Right kidney (tissue), 1 donor: ENCODE results near the gene LSP1.

Source experiments
- DNase-seq: peaks from one replicate; pipeline ENCODE4 v3.0.0-alpha.2; 2016

Gene LSP1

DNA sequence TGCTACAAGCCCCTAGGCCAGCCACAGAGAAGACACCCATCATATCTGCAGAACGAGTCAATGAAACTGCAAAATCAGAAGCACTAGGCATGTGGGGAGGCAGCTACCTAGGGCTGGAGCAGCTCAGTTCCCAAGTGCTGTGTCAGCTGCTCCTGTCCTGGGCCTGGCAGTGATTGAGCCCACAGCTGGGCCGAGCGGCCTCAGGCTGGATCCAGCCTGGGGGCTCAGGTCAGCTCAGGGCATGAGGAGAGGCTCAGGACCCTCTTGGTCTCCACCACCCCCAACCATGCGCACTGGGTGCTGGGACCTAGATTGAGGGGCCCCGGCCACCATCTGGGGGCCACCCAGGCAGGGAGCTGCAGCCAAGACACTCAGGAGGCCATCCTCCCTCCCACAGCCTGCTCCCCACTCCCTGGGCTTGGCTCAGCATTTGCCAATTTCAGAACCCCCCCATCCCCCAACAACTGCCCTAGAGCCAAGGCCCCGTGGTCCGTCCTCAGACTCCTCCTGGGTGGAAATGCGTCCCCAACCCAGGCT lies 64.2 kb downstream of the LSP1 start:
- no peak for DNase-seq

DNA sequence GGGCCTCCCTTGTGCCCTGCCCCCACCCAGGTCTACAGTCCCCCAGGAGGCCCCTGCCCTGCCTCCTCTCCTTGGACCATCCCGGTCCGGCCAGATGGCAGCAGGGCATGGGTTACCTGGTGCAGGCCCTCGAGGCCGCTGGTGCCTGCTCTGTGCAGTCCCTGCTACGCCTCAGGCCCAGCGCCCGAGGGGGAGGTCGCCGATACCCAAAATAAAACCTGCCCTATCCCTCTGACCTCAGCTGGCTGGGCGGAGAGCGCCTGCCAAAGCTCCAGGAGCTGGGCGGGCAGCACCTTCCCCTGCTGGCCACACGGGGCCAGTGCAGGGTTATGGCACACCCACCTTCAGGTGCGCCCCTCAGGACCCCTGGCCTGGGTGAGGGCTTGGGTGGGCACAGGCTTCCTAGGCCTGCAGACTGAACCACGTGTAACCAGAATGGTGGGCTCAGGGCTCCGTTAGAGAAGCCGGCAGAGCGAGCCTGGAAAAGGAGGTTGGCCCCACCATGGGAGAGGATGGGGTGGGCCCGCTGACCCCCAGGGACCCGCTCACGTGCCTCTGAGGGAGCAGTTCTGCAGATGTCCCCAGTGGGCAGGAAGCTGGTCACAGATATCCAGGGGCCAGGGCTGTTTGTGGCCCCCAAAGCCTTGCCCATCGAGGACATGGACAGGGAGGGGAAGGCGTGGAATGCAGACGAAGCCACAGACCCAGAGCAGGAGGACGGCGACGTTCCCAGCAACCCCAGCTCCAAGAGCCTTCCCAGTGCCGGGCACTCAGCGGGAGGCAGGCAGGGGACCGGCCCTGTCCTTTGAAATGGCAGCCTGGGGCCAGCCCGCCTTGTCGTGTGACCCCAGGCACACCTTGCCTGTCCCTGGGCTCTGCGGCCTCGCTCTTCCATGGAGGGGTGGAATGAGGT lies 64.9 kb downstream of the LSP1 start:
- no peak for DNase-seq

DNA sequence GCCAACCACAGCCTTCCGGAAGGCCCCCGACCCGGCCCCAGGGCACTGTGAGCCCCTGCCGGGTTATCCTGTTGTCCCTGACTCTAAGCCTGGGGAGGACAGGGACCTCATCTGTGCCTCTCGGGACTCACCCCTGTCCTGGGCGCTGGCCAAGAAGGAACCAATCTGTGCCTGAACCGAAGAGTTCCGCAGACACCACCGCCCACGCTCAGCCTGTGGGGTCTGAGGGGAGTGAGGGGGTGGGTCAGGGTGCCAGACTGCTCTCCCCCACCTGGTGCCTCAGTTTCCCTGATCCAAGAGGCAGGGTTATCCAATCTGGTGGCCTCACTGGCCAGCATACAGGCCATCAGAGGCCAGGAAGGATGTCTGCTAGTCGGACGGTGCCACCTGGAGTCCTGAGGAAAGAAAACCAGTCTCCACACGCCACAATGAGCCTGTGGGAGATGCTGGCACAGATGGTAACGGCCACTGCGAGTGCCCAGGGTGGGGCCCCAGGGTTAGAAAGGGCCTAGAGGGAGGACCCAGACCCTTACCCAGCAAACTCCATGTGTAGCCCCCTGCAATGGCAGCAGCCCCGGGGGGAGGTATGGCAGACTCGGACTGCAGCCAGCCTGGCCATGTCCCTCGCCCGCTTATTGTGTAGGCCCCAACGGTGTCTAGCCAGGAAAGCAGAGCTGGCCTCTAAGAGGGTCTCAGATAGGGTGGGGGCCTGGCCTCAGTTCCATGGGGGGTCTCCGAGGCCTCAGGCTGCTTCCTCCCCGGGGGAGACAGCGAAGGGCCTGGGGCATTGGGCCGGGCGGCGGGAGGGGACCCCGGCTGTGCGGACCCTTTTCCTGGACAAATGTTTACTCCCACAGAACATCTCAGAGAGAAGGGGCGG lies 65.8 kb downstream of the LSP1 start:
- no peak for DNase-seq

DNA sequence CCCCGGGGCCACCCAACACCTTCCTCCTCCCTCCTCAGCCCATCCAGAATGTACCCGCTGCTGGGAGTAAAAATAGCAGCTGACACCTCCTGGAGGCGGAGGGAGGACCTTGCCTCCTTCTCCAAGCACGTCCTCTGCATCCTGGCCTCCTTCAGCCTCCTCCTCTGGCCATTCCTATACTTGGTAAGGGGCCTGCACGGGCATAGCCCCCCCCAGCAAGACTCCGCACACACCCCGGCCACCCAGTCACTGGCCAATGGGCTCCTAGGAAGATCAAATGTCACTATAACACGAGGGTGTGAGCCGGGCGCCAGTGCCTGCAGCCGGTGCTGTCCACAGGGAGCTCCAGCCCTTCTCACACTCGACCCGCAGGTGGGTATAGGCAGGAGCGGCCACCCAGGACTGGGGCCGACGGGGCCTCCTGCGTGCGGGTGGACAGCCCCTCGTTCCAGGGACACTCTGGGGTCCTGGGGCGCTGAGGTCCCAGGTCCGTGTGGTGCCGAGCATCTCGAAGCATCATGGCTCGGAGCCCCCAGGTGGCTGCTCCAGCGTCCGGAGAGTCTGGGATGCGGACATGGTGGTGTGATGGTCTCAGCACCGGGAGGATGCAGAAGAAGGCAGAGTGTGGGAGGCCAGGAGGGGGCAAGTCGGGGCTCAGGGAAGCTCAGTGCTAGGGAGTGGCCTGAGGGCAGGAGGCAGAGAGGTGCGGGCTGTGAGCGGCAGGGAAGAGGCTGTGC lies 66.7 kb downstream of the LSP1 start, which contains the start of gene TNNT3:
Gene TNNT3, plus strand, starts transcription at position 313 of the 737 bp plus-strand sequence. CDS start 3,172 bp downstream, outside the sequence.
- no peak for DNase-seq

DNA sequence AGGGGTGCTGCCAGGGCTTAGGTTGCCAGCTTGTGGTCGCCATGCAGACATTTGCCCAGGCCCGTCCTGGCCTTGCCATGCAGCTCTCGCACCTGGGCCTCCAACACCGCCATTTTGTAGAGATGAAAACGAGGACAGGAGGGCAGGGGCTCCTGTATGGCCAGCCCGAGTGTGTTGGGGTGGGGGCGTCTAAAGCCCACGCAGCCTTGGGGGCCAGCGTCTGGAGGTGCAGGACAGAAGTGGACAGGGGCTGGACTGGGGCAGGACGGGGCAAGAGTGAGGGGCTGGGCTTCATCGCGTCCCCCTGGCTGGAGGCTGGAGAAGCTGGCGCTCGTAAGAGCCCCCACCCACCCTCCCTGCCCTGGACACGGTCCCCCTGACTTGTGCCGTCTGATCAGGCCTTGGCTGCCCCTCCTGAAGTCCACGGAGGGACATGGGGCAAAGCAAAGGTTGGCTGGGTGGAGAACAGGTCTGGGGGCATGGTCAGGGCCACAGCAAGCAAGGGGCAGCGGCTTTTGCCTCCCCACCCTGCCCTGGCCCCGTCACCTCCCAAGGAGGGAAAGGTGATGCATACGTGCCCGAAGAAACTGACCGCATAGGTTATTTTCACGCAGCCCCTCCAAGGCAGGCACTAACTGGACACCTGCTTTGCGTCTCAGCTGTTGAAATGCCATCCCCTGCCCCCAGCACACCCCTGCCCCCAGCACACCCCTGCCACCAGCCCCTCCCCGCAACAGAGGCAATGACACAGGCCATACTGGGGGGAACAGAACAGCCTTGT lies 67.4 kb downstream of the LSP1 start:
- no peak for DNase-seq

DNA sequence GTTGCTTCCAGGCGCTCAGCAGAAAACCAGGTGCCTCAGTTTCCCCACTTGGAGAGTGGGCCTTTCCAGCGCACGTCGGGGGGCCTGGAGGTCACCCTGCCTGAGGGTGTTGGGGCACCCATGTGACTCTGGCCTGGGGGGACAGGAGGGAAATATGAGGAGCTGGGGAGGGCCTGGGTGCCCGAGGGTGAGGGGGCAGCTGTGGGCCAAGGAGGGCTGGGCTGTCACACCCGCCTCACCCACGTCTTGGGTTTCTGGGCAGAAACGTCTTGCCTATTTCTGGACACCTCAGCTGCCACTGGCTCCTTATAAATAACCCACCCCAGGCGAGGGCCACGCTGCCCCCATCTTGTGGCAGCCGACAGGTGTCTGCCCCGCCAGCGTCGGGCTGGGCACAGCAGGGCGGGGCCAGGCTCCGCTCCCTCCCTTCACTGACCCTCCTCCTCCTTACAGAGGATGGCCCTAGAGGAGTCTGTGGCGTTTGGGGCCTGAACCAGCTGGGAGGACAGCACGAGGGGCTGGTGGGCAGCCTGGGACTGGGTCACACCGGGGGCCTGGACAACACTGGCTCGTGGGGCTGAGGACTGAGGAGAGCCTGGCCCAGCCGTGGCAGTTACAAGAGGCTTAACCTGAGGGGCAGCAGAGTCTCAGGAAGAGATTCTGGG lies 68.2 kb downstream of the LSP1 start:
- DNase-seq = no peak

DNA sequence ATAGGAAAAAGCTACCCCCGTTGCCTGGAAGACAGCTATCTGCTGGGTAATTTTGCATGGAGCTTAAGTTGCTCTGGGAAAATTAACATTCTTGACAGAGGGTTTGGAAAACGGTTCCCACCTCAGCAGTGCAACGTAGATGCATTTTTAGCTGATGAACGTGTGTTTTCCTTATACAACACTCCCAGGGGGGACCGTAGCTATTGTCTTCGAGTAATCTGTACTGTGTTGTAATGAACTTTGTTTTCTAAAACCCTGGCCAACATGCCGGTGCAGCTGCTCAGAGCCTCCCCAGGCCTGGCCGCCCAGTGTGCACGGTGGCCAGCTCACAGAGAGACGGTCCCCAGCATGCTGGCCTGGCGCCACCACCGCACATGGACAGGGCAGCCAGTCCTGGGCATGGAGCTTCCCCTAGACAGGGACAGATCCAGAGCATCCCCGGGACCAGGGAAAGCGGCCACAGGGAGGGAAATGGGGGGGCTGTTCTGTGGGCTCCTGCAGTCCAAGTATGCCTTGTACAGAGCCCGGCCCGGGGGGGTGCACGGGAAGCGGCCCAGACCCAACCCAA lies 68.8 kb downstream of the LSP1 start:
- no peak for DNase-seq

DNA sequence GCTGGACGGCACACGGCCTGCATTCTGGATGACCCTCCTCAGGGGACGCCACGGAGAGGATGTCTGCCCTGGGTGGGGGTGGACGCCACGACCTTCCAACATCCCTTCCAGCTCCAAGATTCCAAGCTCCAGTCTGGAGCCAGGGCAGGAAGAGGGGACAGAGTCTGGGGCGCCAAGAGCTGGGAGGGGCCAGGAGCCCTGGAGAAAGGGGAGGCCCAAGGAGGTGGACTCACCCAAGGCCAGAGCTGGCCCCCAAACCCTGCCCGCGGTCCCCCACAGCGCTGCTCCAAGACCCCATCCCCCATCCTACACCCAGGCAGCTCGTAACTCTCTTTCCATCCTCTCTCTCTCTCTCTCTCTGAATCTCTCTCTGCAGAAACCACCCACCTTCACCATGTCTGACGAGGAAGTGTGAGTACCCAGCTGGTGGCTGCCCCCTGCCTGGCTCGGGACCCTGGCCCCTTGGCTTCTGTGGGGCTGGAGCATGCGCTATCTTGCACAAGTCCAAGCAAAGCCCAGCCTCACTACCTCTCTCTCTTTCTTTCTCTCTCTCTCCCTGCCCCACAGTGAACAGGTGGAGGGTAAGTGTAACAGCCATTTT lies 69.7 kb downstream of the LSP1 start:
- DNase-seq = no peak

DNA sequence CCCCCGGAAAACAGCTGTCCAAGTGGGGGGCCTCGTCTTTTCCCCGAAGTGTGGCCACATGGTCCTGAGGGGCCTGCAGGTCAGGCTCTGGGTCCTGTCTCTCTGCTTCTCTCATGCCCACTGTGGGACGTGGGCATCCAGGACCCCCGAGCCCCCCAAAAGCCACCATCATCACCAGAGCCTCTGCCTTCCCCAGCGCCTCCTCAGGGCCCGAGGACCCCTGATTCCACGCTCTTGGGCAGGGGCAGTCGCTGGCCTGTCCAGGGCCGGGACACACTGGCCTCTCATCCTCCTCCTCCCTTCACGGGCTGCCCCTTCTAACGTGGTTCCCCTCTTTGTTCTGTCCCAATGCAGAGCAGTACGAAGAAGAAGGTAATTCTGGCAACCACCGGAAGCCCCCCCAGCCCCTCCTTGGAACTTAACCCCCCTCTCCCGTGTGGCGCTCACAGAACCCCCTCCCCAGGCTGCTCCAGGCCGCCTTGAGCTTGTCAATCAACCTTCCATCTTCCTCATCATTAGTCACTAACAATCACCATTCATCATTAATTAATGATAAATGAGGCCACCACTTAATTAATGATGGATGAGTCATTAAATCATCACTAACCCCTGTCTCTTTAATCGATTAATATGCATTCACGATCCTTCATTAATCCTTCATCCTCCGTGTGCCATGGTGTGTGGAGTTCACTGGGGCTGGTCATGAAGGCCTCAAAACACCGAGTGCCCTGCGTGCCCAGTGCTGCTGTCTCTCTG lies 70.5 kb downstream of the LSP1 start:
- no peak for DNase-seq

DNA sequence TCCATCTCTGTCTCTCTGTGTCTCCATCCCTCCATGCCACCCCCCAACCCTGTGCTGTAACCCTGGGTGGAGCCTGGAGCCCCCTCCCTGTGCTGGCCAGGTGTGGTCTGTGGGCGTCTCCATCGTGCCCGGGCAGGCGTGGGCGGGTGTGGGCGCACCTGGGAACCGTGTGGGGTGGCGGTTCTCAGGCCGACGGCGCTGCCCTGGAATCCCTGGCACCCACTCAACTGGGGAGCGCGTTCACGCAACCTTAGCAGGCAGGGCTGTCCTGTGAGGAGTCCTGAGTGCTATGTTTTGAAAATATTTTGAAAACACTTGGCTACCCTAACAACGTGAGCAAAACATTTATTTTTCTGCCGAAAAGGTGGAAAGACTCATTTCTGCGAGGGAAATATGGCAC lies 71.3 kb downstream of the LSP1 start:
- no peak for DNase-seq

DNA sequence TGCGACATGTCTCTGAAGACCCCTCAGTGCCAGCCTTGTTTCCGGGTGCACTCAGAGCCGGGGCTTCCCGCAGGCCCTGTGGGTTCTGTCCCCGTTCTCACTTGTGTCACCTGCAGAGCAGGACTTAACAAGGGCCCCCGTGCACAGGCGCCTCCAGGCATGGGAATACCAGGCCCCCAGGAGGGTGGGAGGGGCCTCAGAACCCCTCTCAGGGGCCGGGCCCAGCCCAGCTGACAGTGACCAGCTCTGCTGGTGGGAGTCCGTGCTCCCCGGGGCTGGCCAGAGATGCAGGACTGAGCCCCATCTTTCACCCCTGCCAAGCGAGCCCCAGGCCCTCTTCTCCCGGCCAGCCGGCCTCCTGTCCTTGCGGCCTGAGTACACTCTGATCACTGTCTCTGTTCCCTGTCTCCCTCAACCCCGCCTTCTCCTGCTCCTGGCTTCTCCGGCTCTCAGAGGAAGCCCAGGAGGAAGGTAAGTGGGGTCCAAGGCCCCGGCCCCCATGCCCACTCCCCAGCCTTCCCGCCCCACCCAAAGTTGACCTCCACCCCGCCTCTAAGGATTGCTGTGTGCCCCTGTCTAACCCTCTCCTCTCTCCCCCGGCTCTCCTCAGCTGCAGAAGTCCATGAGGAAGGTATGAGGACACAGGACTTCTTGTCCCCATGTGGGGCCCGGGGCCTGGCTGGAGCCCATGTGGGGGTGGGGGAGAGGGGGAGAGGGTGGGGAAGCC lies 71.9 kb downstream of the LSP1 start:
- DNase-seq = no peak

DNA sequence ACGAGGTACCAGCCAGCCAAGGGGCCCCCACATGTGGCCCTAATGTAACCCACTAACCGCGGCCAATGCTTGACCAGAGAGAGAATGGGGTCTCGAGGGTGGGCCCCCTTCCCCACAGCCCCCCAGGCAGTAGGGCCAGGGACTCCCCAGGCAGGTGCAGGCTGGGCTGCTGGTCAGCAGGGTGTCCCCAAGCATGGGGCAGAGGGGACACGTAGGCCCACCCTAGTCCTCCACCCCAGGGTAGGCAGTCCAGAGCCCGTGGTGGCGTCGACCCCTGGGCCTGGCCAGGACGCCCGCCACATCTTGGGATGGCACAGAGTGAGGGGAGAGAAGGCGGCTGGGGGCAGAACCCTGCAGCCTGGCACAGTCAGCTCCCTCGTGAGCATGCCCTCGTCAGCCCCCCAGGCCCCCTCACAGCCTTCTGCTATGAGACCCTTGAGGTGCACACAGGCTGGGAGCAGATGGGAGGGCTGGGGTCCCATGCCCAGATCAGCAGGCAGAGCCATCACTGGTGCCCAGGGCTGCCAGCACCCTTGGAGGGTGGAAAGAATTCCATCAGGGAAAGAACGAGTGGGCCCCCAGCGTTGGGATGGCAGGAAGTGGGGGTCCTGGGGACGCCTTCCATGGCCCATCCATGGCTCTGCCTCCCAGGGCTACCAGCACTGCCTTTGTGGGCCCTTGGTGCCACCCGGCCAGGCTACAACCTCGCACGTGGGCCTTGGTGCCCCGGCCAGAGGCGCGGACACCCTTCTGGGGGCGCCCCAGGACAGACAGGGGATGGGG lies 72.7 kb downstream of the LSP1 start:
- DNase-seq = no peak

DNA sequence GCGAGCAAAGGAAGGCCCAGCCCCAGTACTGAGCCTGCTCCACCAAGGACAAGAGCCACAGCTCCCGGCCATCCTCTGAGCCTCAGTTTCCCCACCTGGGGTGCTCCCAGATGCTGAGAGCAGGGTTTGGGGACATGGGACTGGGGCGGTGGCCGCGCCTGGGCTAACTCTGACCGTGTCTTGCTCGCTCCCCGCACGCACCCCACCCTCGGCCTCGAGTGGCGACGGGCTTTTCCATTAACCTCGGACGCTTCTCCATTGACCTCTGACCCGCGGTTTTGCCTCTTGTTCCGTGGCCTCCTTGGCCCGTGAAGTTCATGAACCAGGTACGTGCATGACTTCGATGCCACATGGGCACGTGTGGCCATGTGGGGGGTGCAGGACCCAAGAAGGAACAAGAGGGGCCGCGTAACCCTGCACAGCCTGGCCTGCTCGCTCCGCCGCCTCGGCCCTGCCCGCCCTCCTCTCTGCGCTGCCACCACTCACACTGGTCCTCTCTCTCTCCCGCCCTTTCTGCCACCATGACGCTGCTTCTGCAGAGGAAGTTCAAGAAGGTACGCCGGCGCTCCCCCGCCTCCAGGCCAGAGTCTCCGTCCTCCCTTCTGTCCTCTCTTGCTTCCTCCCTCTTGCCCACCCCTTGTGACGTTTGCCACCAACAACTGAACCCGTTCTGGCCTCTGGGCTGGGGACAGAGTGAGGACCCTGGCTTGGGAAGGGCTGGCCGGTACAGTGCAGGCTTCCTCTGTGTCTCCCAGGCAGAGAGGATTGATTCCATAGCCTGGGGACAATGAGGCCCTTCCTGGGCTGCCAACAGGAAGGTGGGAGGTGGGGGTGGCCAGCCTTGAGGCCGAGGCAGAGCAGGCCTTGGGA lies 73.5 kb downstream of the LSP1 start:
- DNase-seq = no peak

DNA sequence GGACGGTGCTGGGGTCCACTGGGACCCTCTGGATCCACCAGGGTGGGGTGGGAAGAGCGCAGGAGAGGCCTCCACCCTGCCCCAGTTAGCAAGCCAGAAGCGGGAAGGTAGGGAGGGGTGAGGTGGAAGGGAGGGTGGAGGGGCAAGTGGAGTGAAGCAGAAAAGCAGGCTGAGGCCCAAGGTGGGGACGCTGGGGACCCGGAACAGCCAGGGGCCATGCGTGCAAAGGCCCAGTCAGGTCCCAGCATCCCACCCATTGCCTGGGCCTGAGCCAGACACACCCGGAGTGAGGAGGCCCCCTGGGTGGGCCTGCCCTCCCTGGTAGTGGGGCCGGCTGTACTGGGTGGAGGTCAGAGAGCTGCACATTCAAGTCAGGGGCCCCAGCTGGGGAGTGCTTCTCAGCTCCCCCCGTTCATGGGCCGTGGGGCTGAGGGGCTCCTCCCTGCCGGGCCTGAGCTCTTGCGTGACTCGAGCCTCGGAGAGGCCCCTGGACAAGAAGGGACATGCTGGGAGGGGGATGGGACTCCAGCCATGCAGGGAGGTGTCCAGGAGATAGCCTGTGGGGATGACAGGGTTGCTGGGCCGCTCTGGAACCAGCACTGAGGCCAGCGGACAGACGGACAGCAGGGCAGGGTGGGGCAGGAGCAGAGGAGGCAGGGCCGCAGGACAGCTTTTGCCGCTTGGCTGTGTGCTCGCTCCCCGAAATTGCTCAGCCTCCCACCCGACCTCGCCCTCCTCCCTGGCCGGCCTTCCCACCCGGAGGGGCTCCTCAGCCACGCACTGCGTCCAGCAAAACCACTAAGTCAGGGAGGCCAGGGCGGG lies 74.4 kb downstream of the LSP1 start:
- DNase-seq = peak; percentile 72

DNA sequence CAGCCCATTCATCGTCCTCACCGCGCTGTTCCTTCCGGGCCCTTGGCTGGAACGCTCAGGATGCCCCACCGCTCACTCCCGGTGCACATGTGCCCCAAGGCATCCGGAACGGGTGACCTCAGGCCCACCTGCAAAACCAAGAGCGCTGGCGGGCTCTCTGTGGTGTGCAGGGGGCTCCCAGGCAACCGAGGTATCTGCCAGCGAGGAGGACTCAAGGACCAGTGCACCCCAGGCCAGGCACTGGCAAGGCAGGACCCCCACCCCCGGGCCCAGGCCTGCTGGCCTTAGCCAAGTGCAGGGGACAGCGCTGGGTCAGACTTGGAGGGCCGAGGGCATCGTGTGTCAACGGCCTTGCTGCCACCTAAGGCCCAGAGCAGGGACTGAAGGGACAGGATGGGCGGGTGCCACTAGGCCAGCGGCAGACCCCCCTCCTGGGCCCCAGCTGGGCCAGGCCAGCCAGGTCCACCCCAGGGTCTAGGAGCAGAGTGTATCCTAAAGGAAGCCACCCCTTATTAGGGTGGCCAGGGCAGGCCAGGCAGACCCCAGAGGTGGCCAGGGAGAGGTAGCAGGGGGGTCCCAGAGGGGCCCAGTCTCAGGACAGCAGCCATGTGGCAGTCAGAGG lies 75.1 kb downstream of the LSP1 start:
- no peak for DNase-seq
